ENCODE results near the gene PCDHGB5. TPM values are rescaled to one million over a fixed set of nuclear protein-coding genes. Genes with fewer than 3 reads are reported as not detected.

Gene PCDHGB5
- total RNA-seq, 1 donor from 2014 or later: 33.1 TPM

GRCh38 chr5:141420855-141421488 lies 23.2 kb downstream of the PCDHGB5 start, which contains the start of gene PCDHGA11:
TSS of gene PCDHGA11 (plus strand) at chr5:141421051. CDS start at chr5:141421228, 177 bp downstream.

DNA sequence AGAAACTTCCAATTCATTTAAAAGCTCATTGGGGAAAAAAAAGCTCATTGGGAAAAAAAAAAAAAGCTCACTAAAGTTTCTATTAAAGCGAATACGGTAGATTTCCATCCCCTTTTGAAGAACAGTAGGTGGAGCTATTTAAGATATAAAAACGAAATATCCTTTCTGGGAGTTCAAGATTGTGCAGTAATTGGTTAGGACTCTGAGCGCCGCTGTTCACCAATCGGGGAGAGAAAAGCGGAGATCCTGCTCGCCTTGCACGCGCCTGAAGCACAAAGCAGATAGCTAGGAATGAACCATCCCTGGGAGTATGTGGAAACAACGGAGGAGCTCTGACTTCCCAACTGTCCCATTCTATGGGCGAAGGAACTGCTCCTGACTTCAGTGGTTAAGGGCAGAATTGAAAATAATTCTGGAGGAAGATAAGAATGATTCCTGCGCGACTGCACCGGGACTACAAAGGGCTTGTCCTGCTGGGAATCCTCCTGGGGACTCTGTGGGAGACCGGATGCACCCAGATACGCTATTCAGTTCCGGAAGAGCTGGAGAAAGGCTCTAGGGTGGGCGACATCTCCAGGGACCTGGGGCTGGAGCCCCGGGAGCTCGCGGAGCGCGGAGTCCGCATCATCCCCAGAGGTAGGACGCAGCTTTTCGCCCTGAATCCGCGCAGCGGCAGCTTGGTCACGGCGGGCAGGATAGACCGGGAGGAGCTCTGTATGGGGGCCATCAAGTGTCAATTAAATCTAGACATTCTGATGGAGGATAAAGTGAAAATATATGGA lies 32.8 kb downstream of the PCDHGB5 start, which contains the start of gene PCDHGA12:
PCDHGA12 (plus strand) TSS at position 176 of the 782 bp plus-strand sequence; CDS start at position 429, 253 bp downstream.

Other genes with a start within 250 kb of the PCDHGB5 start
- gene PCDHB6, start 247.9 kb upstream of the PCDHGB5 start, total RNA-seq: 0.16 and 0.17 TPM in 2 replicates
- 0.32 and 0.60 TPM in 2 replicates for gene PCDHB7, start 225.3 kb upstream of the PCDHGB5 start, total RNA-seq
- 0.32 and 0.69 TPM in 2 replicates for gene PCDHB8, start 220.2 kb upstream of the PCDHGB5 start, total RNA-seq
- 0.16 and 2.1 TPM in 2 replicates for gene PCDHB16, start 215.6 kb upstream of the PCDHGB5 start, total RNA-seq
- 0.16 and 0.69 TPM in 2 replicates for gene PCDHB9, start 210.8 kb upstream of the PCDHGB5 start, total RNA-seq
- 0.47 and 1.4 TPM in 2 replicates for gene PCDHB10, start 205.6 kb upstream of the PCDHGB5 start, total RNA-seq
- 0.16 and 0.69 TPM in 2 replicates for gene PCDHB11, start 198.3 kb upstream of the PCDHGB5 start, total RNA-seq
- gene PCDHB12, start 189.2 kb upstream of the PCDHGB5 start, total RNA-seq: 0.16 and 0.86 TPM in 2 replicates
- 0.32 and 0.94 TPM in 2 replicates for gene PCDHB13, start 184.0 kb upstream of the PCDHGB5 start, total RNA-seq
- gene PCDHB14, start 174.6 kb upstream of the PCDHGB5 start, total RNA-seq: 0.63 and 2.6 TPM in 2 replicates
- 0.32 and 0.60 TPM in 2 replicates for gene PCDHB15, start 152.6 kb upstream of the PCDHGB5 start, total RNA-seq
- gene SLC25A2, start 93.9 kb upstream of the PCDHGB5 start, total RNA-seq: 0.32 TPM in 1 of 2 replicates, not detected in the other
- gene TAF7, start 77.2 kb upstream of the PCDHGB5 start, total RNA-seq: 67.1 and 89.5 TPM in 2 replicates
- 1.3 and 1.9 TPM in 2 replicates for gene PCDHGA1, start 67.4 kb upstream of the PCDHGB5 start, total RNA-seq
- 2.3 and 4.9 TPM in 2 replicates for gene PCDHGA2, start 59.2 kb upstream of the PCDHGB5 start, total RNA-seq
- 1.0 and 1.9 TPM in 2 replicates for gene PCDHGA3, start 54.1 kb upstream of the PCDHGB5 start, total RNA-seq
- gene PCDHGB1, start 47.8 kb upstream of the PCDHGB5 start, total RNA-seq: 1.5 and 3.8 TPM in 2 replicates
- 1.1 and 4.7 TPM in 2 replicates for gene PCDHGA4, start 42.9 kb upstream of the PCDHGB5 start, total RNA-seq
- 3.0 and 4.1 TPM in 2 replicates for gene PCDHGB2, start 38.0 kb upstream of the PCDHGB5 start, total RNA-seq
- 1.6 and 2.0 TPM in 2 replicates for gene PCDHGA5, start 33.8 kb upstream of the PCDHGB5 start, total RNA-seq
- gene PCDHGB3, start 27.7 kb upstream of the PCDHGB5 start, total RNA-seq: 5.1 and 5.4 TPM in 2 replicates
- 2.4 and 3.9 TPM in 2 replicates for gene PCDHGA6, start 24.1 kb upstream of the PCDHGB5 start, total RNA-seq
- 5.7 and 11.5 TPM in 2 replicates for gene PCDHGA7, start 15.2 kb upstream of the PCDHGB5 start, total RNA-seq
- 26.7 and 34.0 TPM in 2 replicates for gene PCDHGB4, start 10.2 kb upstream of the PCDHGB5 start, total RNA-seq
- gene PCDHGA8, start 5.3 kb upstream of the PCDHGB5 start, total RNA-seq: 3.5 and 4.4 TPM in 2 replicates
- 2.9 and 3.8 TPM in 2 replicates for gene PCDHGA9, start 4.8 kb downstream of the PCDHGB5 start, total RNA-seq
- gene PCDHGB6, start 10.1 kb downstream of the PCDHGB5 start, total RNA-seq: 3.0 and 3.7 TPM in 2 replicates
- gene PCDHGA10, start 15.0 kb downstream of the PCDHGB5 start, total RNA-seq: 2.3 and 7.1 TPM in 2 replicates
- gene PCDHGB7, start 19.7 kb downstream of the PCDHGB5 start, total RNA-seq: 5.2 and 9.9 TPM in 2 replicates
- gene PCDHGA11, start 23.1 kb downstream of the PCDHGB5 start, total RNA-seq: 7.0 and 12.0 TPM in 2 replicates
- gene PCDHGA12, start 32.6 kb downstream of the PCDHGB5 start, total RNA-seq: 7.4 and 15.8 TPM in 2 replicates
- 55.5 and 158 TPM in 2 replicates for gene PCDHGC3, start 78.0 kb downstream of the PCDHGB5 start, total RNA-seq
- gene PCDHGC4, start 87.1 kb downstream of the PCDHGB5 start, total RNA-seq: 3.2 and 3.3 TPM in 2 replicates
- 3.5 and 4.4 TPM in 2 replicates for gene PCDHGC5, start 91.1 kb downstream of the PCDHGB5 start, total RNA-seq
- gene DIAPH1, start 221.1 kb downstream of the PCDHGB5 start, total RNA-seq: 17.9 and 23.5 TPM in 2 replicates
- gene HDAC3, start 238.9 kb downstream of the PCDHGB5 start, total RNA-seq: 57.0 and 57.8 TPM in 2 replicates
- gene RELL2, start 239.1 kb downstream of the PCDHGB5 start, total RNA-seq: 0.77 and 1.4 TPM in 2 replicates